ENCODE data around the gene MCF2L. TPM values are rescaled to one million over a fixed set of nuclear protein-coding genes. Genes with fewer than 3 reads are reported as not detected.

The MCF2L gene
- total RNA-seq, 2 donors from 2014 or later, result 47.6 to 64.7 TPM

DNA sequence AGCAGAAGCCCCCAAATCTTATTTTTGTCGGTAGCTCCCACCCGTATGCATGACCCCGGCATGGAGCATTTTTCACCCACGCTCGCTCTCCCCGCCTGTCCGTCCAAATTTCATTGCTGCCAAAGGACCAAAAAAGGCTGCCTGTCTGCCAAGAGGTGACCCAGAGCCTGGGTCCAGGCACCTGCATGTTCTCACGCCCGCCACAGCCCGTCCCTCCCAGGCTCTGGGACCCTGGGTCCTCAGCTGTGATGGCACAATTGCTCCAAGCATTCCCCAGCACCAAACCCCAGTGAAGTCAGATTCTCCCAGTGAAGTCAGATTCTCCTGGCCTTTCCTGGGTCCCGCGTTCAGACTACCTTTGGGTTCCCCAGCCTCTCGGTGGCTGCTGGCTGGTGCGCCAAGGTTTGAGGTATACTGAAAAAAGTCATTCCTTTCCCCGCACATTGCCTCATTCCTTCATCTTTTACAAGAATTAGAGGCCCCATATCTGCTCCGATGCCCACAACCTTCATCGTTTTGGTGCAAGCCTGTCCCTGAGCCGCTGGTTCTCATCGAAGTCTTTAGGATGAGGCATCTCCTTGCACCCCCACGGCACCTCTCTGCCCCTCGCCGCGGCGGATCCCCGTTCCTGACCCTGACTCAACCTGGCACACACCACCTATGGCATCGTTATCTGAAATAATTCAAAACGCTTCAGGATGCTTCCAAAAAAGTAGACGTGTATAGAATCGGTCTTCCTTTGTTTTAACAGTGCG, 77.3 kb downstream of the MCF2L start:
- TF ChIP-seq POLR2A (IDR thresholded peaks at IDR 0.05) (no peak), POLR2AphosphoS5 (IDR thresholded peaks at IDR 0.05) (no peak)
- TF ChIP-seq, protein P1, sequence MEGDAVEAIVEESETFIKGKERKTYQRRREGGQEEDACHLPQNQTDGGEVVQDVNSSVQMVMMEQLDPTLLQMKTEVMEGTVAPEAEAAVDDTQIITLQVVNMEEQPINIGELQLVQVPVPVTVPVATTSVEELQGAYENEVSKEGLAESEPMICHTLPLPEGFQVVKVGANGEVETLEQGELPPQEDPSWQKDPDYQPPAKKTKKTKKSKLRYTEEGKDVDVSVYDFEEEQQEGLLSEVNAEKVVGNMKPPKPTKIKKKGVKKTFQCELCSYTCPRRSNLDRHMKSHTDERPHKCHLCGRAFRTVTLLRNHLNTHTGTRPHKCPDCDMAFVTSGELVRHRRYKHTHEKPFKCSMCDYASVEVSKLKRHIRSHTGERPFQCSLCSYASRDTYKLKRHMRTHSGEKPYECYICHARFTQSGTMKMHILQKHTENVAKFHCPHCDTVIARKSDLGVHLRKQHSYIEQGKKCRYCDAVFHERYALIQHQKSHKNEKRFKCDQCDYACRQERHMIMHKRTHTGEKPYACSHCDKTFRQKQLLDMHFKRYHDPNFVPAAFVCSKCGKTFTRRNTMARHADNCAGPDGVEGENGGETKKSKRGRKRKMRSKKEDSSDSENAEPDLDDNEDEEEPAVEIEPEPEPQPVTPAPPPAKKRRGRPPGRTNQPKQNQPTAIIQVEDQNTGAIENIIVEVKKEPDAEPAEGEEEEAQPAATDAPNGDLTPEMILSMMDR (IDR thresholded peaks at IDR 0.05), result no peak
- Histone ChIP-seq H3K9me3 (no peaks in the 10 kb centered on the region), H3K4me3 (no peak overlapping the region), H3K4me1 (replicated peaks) (no peaks in the 10 kb centered on the region), H3K27ac (no peak overlapping the region), H3K36me3 (no peaks in the 10 kb centered on the region), H3K27me3 (replicated peaks; ENCODE audit: insufficient read depth) (no peaks in the 10 kb centered on the region)
- DNase-seq (ENCODE audit: low spot score), result no peak
- intact Hi-C loops (cut with DNase I), result no loop called here
- 93% methylated on average over 30 of the region's 30 CpGs for WGBS

DNA sequence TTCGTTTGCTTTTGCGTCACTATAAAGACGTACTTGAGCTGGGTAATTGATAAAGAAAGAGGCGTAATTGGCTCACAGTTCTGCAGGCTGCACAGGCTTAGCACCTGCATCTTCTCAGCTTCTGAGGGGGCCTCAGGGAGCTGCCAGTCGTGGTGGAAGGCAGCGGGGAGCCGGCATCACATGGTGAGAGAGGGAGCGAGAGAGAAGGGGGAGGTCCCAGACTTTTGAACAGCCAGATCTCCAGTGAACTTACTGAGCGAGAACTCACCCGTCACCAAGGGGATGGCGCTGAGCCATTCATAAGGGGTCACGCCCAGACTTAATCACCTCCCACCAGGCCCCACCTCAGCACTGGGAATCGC, 77.8 kb downstream of the MCF2L start:
- Histone ChIP-seq H3K4me1 (replicated peaks) (no peaks in the 10 kb centered on the region), H3K9me3 (no peaks in the 10 kb centered on the region), H3K27ac (no peak overlapping the region), H3K27me3 (replicated peaks; ENCODE audit: insufficient read depth) (no peaks in the 10 kb centered on the region), H3K4me3 (no peak overlapping the region), H3K36me3 (no peaks in the 10 kb centered on the region)
- DNase-seq (ENCODE audit: low spot score), result no peak
- WGBS, result 84% methylated on average over 13 of the region's 13 CpGs
- intact Hi-C loops (cut with DNase I), result no loop called here
- TF ChIP-seq POLR2AphosphoS5 (IDR thresholded peaks at IDR 0.05), result no peak
- no peak for TF ChIP-seq POLR2A (IDR thresholded peaks at IDR 0.05)
- TF ChIP-seq, protein P1 (IDR thresholded peaks at IDR 0.05), result no peak

DNA sequence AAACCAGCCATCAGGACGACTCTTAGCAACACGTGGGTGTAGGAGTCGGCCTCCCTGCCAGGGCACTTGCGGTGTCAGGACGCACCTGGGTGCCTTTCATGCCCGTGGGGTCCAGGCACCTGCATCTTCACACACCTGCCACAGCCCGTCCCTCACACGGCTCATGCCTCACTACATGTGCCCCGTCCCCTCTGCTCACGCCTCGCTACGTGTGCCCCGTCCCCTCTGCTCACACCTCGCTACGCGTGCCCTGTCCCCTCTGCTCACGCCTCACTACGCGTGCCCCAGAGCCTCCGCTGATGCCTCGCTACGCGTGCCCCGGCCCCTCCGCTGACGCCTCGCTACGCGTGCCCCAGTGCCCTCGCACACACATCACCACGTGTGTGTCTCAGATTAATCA, 78.6 kb downstream of the MCF2L start:
- no peaks in the 10 kb centered on the region for H3K36me3 ChIP-seq
- intact Hi-C loops (cut with DNase I), result no loop called here
- DNase-seq (ENCODE audit: low spot score), result no peak

DNA sequence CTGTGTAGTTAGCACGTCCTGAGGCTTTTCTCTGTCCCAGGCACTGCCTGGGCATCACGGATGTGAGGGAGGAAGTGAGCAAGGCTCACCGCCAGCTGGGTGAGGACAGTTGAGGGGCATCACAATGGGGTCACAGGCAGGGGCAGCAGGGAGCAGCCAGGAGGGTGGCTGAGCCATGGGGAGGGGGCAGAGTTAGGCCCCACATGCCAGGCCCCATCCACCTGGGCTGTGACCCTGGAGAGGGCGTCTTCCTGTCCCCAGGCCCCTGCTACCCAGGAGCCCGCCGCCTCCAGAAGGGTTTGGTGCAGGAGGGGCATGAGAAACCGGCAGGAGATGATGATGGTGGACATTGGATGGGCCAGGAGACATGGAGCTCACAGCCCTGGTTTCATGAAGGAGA, 79.8 kb downstream of the MCF2L start:
- H3K27ac ChIP-seq, result no peak overlapping the region
- no peaks in the 10 kb centered on the region for H3K4me1 ChIP-seq (replicated peaks)
- 80% methylated on average over 7 of the region's 7 CpGs for WGBS
- H3K36me3 ChIP-seq, result no peaks in the 10 kb centered on the region
- H3K4me3 ChIP-seq, result no peak overlapping the region
- DNase-seq (ENCODE audit: low spot score), result no peak
- H3K9me3 ChIP-seq, result no peaks in the 10 kb centered on the region
- TF ChIP-seq POLR2AphosphoS5 (IDR thresholded peaks at IDR 0.05), result no peak
- TF ChIP-seq, protein P1 (IDR thresholded peaks at IDR 0.05), result no peak
- no peak for TF ChIP-seq POLR2A (IDR thresholded peaks at IDR 0.05)
- H3K27me3 ChIP-seq (replicated peaks; ENCODE audit: insufficient read depth), result no peaks in the 10 kb centered on the region
- intact Hi-C loops (cut with DNase I), result no loop called here

More for the DNA sequence above, 78.6 kb downstream of the MCF2L start:
- no peak for TF ChIP-seq POLR2A (IDR thresholded peaks at IDR 0.05)
- no peak for TF ChIP-seq POLR2AphosphoS5 (IDR thresholded peaks at IDR 0.05)
- TF ChIP-seq, protein P1 (IDR thresholded peaks at IDR 0.05), result no peak
- 92% methylated on average over 31 of the region's 31 CpGs for WGBS
- no peak overlapping the region for H3K27ac ChIP-seq
- H3K4me1 ChIP-seq (replicated peaks), result no peaks in the 10 kb centered on the region
- H3K4me3 ChIP-seq, result no peak overlapping the region
- H3K9me3 ChIP-seq, result no peaks in the 10 kb centered on the region
- H3K27me3 ChIP-seq (replicated peaks; ENCODE audit: insufficient read depth), result no peaks in the 10 kb centered on the region

DNA sequence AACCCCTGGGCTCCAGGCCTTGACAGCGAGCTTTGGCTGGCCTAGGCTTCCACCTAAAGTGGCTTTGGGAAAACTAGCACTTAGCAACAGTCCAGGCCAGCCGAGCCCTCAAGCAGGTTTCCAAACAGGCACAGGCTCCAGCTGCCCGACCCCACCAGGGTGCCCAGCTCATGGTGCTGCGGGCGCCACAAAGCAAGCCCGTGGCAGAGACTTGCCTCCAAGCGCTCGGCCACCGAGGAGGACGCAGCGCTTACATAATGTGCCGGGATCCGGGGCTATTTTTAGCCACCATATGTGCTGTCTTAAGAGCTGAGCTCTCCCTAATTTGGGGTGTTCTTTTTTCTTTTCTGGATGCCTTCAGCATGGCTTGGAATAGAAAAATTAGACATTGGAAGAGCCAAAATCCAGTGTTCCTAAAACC, 80.5 kb downstream of the MCF2L start:
- TF ChIP-seq POLR2A (IDR thresholded peaks at IDR 0.05) (no peak), POLR2AphosphoS5 (IDR thresholded peaks at IDR 0.05) (no peak)
- TF ChIP-seq, protein P1 (IDR thresholded peaks at IDR 0.05), result no peak
- intact Hi-C loops (cut with DNase I), result no loop called here
- DNase-seq (ENCODE audit: low spot score), result no peak
- no peaks in the 10 kb centered on the region for H3K27me3 ChIP-seq (replicated peaks; ENCODE audit: insufficient read depth)
- 72% methylated on average over 13 of the region's 13 CpGs for WGBS
- H3K9me3 ChIP-seq, result no peaks in the 10 kb centered on the region
- no peak overlapping the region for H3K27ac ChIP-seq
- no peak overlapping the region for H3K4me3 ChIP-seq
- H3K36me3 ChIP-seq, result no peaks in the 10 kb centered on the region
- H3K4me1 ChIP-seq (replicated peaks), result no peaks in the 10 kb centered on the region
